Bone marrow (tissue), 2 donors: Measurements from ENCODE around the gene PLIN4.

Experiments
- DNase-seq, 2 donors: peaks; one replicate each; lab custom pipeline; 2025; lab: John Stamatoyannopoulos, UW

The PLIN4 gene

DNA sequence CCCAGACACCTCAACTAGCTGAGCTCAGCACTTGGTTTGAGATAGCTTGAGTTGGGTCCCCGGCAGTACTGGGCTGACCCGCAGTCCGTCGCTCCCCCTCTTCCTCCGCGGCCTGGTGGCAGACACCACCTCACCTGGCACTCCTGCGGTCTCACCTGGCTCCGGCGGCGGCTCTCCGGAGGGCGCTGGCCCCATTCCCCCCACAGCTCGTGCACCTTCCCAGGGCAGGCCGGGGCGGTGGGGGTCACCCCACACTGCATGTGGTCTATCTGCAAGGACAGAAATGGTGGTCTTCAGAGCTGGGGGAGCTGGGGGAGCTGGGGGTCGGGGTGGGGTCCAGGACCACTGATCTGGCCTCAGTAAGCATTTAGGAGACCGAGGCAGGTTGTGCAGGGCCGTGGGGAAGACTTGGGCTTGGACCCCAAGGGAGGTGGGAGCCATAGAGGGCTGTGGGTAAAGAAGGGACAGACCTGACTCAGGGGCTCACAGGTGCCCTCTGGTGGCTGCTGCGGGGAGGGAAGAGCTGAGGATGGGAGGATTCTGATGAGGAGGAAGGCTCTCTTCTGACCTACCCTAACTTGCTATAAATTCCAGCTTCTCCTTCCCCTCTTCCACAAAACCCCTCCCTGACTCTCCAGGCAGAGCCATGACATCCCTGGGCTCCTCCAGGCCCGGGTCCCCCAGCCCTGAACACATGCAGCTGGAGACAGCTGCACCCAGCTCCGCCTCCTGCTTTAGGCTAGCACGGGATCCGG is 6.7 kb upstream of the PLIN4 start:
- peak in 1 of 2 donors; percentile 25 for DNase-seq

DNA sequence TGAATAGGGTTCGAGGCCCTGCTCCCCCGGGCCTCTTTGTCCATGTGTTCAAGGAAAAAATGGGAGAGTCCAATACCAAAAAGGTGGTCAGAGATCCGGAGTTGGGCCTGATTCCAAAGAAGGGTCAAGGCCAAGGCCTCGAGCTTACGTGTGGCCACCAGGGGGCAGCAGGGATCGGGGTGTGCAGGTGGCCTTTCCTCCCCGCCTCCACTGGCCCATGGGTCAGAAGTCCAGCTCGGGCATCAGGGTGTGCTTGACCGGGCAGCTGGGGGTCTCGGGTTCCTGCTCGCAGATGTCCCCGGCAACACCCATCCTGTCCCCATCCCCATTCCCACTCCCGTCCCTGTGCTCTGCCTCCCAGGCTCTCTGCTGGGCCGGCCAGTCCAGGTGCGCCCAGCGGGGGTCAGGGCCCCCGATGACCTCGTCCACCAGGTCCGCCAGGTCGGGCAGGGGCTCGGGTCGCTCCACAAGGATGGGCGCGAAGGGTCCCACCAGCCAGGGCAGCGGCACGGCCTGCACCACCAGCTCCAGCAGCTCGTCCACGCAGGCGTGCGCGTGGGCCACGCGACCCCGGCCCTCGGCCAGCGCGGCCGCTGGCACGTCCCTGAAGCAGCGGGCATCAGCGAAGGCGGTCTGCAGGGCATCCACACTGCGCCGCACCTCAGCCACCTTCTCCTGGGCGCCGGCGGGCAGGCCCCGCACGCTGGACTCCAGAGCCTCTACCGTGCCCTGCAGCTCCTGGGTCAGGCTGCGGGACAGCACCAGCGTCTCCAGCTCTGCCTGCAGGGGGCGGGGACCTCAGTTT is 5.2 kb upstream of the PLIN4 start:
- DNase-seq: peak in 1 of 2 donors; percentile 13

DNA sequence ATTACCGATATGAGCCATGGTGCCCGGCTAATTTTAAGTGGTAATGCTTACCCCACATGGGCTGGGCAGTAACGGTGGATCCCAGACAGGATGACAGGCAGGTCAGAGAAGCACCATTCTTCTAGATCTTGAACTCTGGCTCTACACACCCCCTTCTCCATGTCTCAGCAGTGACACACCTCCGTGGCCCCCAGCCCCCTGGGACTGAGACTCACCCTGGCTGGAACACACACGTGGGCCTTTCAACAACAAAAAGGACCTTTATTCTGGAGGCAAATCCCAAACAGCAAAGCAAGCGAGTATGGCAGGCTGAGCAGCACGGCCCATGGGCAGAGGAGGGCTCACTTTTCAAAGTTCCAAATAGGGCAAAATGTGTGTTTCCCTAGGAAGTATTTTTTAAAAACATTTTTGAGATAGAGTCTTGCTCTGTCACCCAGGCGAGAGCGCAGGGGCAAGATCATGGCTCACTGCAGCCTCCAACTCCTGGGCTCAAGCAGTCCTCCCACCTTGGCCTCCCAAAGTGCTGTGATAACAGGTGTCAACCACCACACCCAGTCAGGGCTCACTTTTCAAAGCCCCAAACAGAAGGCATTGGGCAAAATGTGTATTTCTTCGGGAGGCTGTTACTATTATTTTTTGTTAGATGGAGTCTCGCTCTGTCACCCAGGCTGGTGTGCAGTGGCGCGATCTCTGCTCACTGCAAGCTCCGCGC is 4.2 kb upstream of the PLIN4 start:
- no peak for DNase-seq

DNA sequence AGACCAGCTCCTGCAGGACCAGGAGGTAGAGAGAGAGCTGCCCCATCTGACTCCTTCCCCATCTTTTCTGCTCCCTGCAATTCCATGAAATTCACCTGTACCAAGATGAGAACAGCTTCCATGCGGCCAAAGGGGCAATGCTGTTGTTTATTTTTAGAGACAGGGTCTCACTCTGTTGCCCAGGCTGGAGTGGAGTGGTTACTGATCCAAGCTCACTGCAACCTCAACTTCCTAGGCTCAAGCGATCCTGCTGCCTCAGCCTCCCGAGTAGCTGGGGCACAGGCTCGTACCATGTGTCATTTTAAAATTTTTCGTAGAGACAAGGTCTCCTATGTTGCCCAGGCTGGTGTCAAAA is 3.6 kb upstream of the PLIN4 start:
- no peak for DNase-seq

DNA sequence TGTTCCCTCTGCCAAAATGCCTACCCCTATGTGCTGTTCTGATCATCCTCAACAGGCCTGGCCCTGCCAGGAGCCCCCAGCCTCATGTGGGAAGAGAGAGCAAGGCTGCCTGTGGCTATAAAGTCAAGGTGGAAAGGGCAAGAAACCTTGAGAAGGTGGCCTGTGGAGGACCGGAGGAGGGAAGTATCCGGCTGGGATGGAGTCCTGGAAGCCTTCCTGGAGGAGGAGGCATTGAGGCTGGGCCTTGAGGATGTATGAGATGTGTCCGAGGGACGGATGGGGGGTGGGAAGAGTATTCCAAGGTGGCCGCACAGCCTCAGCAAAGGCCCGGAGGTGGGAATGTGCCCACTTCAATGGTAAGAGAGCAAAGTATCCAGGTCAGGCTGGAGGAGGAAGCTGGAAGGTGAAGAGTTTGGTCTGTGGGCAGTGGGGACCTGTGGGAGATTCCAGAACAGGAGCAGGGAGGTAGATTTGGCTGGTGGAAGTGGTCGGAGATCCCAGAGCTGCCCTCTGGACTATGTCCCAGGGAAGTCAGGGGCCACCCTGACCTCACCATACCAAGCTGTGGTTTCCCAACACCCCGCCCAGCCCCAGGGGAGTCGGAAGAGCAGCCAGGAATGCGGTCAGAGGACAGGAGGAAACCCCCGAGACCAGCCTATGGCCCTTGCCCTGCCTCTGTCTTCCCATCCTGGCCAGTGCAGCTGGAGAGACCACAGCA is 3.0 kb upstream of the PLIN4 start:
- no peak for DNase-seq

DNA sequence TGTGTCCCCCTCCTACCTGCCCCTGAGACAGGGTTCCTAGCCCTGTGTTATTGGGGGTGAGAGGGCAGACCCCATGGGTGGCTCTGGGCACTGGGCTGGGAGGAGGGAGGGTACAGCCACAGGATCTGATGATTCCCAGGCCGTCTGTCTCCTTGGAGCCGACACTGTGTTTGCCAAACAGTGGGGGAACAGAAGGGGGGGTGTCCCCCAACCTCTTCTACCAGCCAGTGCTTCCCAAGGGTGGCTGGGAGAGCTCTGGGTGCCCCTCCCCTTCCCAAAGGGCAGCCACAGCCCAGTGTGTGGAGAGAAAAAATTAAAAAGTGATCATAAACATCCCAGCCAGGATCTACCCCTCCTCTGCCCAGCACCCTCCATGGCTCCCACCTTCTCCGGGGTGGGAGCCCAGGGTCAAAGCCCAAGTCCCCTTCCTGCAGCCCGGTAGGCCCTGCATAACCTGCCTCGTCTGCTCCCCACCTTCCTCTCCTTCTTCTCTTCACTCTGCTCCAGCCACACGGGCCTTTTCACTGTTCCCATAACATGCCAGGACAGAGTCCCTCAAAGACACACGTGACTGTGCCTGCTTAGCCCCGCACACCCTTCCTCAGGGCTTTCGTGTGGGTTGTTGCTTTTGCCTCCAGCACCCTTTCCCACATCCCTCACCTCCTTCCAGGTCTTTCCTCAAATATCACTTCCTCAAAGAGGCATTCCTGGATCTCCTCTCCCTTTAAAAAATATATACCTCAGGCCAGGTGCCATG is 1.4 kb upstream of the PLIN4 start:
- DNase-seq: no peak

DNA sequence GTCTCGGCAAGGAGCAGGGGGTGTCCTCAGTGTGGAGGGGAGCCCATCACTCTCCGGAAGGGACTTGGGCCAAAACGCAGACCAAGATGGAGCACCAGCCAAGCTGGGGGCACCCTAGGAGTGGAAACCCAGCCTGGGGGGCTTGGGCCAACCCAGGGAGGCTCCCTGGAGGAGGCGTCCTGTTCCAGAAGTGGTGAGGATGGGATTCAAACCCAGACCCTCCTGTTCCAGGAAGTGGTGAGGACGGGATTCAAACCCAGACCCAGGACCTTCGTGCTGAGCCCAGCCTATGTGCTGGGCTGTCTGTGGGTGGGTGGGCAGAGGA is 848 bp upstream of the PLIN4 start:
- no peak for DNase-seq

DNA sequence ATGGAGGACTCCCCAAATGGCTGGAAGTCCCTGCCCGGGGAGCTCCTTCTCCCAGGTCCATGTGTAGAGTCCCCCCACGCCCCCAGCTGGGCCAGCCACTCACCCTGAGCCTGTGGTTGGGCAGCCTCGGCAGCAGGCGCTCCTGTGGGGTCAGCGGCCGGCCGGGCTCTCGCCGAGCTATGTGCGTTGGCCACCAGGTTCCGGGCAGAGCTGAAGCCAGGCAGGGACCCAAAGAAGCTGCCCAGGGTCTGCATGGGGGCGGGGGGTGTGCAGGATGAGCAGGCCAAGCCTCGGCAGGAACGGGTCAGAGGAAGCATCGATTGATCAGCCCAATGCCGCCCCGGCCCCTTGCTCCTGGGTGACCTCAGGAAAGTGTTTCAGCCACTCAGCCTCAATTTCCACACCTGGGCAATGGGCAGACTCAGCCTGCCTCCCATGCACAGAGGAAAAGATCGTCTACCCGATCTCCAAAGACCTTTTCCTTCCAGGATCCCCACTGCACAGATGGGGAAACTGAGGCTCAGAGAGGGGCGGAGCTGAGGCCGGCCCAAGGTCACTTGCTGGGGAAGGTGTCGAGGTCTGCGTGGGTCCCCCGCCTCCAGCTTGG is 732 bp downstream of the PLIN4 start:
- DNase-seq: no peak

DNA sequence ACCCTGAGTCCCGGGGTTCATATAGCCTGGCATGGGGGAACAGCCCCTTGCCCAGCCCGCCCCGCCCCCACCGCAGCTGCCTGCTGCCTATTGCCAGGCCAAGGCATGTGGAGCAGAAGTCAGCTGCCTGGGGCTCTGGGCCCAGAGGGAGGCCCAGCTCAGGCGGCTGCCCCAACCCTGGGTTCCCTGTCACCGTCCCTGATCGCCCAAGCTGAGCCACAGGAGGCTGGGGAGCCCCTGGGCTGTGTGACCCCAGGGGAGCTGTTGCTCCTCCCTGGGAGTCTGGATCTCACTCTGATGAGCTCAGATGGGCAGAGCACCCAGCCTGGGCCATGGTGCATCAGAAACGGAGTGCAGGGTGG is 1.4 kb downstream of the PLIN4 start:
- no peak for DNase-seq

DNA sequence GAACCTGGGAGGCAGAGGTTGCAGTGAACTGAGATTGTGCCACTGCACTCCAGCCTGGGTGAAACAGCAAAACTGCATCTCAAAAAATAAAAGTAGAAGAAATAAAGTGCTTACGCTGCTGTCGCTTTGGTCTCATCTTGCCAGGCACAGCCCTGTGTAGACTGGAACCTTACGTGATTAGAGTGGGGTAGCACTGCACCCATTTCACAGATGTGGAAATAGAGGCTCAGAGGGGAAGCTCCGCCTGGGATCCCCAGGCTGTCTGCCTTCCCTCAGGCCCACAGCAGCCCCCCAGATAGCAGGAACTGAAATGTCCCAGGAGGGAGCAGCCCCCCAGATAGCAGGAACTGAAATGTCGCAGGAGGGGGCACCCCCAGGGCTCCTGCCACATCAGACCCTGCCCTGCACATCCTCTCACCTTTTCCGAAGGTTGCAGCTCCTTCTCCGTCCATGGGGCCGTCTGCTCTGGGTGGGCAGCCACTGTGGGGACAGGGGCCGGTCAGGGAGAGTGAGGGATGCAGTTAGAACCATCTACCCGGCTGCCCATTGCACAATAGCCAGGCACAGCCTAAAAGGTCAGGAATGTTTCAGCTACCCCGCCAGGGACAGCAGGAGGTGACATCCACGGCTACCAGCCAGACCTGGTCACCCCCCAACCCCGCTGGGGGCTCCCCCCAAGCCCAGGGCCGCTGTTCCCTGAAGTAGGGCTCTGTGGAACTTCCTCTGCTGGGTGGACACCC is 1.9 kb downstream of the PLIN4 start:
- DNase-seq: no peak

DNA sequence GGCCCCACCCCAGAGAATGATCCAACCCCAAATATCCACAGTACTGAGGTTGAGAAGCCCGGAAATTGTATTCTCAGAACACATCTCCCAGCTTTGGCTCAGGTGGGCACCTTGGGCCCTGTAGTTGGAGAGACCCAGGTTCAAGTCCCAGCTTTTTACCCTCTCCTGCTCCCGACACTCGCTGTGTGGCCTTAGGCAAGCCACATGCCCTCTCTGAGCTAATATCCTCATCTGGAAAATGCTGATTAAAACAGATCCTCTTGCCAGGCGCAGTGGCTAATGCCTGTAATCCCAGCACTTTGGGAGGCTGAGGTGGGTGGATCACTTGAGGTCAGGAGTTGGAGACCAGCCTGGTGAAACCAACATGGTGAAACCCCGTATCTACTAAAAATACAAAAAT is 2.6 kb downstream of the PLIN4 start:
- DNase-seq: no peak

DNA sequence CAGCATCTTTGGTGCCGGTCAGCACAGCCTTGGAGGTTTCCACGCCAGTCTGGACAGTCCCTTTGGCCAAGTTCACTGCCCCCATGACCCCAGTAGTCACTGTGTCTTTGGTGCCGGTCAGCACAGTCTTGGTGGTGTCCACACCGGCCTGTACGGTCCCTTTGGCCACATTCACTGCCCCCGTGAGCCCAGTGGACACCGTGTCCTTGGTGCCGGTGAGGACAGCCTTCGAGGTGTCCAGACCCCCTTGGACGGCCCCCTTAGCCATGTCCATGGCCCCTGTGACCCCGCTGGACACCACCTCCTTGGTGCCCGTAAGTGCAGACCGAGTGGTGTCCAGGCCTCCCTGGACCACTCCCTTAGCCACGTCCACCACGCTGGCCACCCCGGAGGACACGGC is 5.0 kb downstream of the PLIN4 start:
- no peak for DNase-seq

DNA sequence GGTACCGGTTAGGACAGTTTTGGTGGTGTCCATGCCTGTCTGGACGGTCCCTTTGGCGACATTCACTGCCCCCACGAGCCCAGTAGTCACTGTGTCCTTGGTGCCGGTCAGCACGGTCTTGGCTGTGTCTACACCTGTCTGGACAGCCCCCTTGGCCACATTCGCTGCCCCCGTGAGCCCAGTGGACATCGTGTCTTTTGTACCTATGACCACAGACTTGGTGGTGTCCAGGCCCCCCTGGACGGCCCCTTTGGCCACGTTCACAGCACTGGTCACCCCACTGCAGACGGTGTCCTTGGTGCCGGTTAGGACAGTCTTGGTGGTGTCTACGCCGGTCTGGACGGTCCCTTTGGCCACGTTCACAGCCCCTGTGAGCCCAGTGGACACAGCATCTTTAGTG is 6.2 kb downstream of the PLIN4 start:
- DNase-seq: no peak

DNA sequence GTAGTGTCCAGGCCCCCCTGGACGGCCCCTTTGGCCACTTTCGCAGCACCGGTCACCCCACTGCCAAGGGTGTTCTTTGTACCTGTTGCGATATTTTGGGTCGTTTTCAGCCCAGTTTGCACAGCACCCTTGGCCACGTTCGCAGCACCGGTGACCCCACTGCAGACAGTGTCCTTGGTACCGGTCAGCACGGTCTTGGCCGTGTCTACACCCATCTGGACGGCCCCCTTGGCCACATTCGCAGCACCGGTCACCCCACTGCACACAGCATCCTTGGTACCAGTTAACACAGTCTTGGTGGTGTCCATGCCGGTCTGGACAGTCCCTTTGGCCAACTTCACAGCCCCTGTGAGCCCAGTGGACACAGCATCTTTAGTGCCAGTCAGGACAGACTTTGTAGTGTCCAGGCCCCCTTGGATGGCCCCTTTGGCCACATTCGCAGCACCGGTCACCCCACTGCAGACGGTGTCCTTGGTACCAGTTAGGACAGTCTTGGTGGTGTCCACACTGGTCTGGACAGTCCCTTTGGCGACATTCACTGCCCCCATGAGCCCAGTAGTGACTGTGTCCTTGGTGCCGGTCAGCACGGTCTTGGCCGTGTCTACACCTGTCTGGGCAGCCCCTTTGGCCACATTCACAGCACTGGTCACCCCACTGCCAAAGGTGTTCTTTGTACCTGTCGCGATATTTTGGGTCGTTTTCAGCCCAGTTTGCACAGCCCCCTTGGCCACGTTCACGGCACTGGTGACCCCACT is 6.8 kb downstream of the PLIN4 start:
- no peak for DNase-seq

DNA sequence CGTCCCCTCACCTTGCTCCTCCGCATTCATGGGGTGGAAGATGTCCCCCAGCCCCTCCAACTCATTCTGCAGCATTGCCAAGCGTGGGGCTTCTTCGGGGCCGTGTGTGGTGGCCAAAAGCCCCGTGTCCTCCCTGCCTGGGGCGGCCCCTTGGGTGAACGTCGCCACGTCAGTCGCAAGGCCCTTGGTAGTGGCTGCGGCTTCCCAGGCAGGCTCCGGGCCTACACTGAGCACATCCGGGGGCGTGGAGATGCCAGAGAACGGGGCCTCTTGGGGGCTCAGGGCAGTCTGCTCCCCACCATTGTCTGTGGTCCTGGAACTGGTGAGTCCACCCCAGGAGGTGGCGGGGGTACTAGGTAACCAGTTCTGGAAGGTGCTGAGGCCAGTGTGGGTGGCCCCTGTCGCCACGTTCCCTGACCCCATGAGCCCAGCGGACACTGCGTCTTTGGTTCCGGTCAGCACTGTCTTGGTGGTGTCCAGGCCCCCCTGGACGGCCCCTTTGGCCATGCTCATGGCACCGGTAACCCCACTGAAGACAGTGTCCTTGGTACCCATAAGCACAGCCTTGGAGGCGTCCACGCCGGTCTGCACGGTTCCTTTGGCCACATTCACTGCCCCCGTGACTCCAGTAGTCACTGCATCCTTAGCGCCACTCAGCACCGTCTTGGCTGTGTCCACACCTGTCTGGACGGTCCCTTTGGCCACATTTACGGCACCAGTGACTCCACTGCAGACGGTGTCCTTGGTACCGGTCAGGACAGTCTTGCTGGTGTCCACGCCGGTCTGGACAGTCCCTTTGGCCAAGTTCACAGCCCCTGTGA is 7.6 kb downstream of the PLIN4 start:
- DNase-seq: no peak

DNA sequence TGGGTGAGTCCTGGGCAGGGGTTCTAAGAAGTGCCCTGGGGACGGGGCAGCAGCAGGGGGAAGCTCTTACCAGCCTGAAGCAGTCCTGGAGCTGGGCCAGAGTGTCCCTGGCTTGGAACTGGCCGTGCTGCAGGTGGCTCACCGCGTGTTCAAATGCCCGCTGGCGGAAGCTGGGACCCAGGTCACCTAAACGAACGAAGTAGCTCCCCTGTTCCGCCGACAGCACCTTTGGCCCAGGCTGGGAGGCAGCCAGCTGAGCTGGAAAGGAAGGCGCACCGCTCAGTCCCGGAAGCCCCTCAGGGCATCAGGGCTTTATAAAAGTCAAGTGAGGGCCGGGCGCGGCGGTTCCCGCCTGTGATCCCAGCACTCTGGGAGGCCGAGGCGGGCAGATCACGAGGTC is 9.6 kb downstream of the PLIN4 start:
- no peak for DNase-seq

DNA sequence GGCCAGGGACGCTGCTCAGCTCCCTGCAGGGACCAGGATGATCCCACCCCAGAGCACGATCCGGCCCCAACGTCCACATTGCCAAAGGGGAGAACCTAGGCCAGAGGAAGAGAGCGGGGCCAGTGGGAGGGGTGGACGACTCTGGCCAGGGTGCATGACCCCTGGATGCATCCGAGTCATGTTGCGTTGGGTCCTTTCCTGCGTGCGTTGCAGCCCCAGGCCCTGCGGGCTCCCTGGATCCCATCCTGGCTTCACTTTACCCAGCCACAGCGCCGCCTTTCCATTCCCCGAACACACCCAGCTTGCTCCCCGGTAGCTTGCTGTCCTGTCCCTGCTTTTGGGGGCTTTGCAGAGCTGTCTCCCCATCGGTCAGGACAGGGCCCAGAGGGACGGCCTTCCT is 10.5 kb downstream of the PLIN4 start:
- DNase-seq: no peak

DNA sequence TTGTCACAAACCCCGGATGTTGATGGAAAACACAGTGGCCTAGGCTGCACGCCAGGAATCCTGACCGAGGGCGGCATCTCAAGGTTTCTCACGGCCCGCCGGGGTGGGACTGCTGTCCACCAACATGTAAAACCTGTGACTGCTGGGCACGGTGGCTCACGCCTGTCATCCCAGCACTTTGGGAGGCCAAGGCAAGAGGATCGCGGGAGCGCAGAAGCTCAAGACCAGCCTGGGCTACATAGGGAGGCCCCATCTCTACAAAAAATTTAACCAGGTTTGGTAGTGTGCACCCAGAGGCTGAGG is 11.2 kb downstream of the PLIN4 start:
- DNase-seq: no peak

DNA sequence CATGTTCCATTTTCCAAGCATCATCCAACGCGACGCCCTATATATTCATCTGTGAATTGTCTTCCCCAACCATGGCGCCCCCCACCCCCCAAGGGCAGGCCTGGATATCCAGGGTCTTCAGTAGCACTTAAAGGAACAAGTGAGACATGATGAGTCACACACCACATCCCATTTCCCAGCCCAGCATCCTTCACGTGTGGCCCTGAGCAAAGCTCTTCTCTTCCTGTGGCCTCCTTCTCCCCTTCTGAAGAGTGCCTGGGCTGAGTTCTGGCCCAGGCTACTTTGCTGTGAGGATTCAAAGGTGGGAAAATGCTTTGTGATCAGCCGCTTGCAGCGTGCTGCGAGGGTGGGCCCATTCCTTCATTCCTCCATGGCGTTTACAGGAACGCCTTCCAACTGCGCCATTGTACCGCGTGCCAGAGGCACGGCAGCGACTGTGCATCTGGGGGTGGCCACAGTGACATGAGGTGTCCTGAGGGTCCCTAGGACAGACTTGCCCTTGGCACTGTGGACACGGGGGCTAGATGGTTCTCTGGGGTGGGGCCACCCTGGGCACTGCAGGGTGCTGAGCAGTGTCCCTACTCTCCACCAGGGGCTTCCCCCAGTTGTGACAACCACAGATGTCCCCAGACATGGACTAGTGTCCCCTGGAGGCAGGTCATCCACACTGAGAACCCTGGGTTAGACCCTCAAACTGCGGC is 11.7 kb downstream of the PLIN4 start:
- peak in 1 of 2 donors; percentile 55 for DNase-seq
